Activated CD8-positive, alpha-beta T cell treated with anti-CD3 and anti-CD28 coated beads, Interleukin-2, amount 10 ng/mL, durations not matched to agents 7 days and 5 days (primary cell): Measurements from ENCODE around the gene NF2. TPM values are rescaled to one million over a fixed set of nuclear protein-coding genes. Genes with fewer than 3 reads are reported as not detected.

ENCODE experiments used
- ATAC-seq: fragments of 150-1000 bp; cut with Tn5 transposase; one replicate; pipeline ENCODE4 v1.10.0; 2021; ENCODE audit warnings: moderate library complexity
- CTCF ChIA-PET: fragments of 350-600 bp; sonication (Branson Sonifier 250); formaldehyde crosslinking; loops from one replicate; lab custom pipeline; 2021; ENCODE audit warnings: antibody characterized with exemption; lab: Charles Lee
- POLR2A ChIA-PET: fragments of 350-600 bp; sonication (Branson Sonifier 250); formaldehyde crosslinking; loops from one replicate; lab custom pipeline; 2021; ENCODE audit warnings: antibody characterized with exemption; lab: Charles Lee
- DNase-seq: peaks from one replicate; pipeline ENCODE4 v3.0.0-alpha.2; 2020
- H3K27ac Mint-ChIP-seq: one replicate; pipeline ENCODE4 v1.8.0; 2021; ENCODE audit warnings: mild to moderate bottlenecking, mixed read lengths
- H3K27me3 Mint-ChIP-seq: one replicate; pipeline ENCODE4 v1.8.0; 2021; ENCODE audit warnings: low read depth, mixed read lengths
- H3K36me3 Mint-ChIP-seq: one replicate; pipeline ENCODE4 v1.8.0; 2021; ENCODE audit warnings: low read depth, mixed read lengths
- H3K4me1 Mint-ChIP-seq: one replicate; pipeline ENCODE4 v1.8.0; 2021; ENCODE audit warnings: low read depth, mixed read lengths
- H3K4me3 Mint-ChIP-seq: one replicate; pipeline ENCODE4 v1.8.0; 2021; ENCODE audit warnings: mild to moderate bottlenecking, mixed read lengths
- H3K9me3 Mint-ChIP-seq: one replicate; pipeline ENCODE4 v1.8.0; 2022; ENCODE audit warnings: mixed read lengths; ENCODE audit not compliant: insufficient read depth
- total RNA-seq, 2 experiments: library from RNA; stranded (reverse); gene quantifications; one replicate each; pipeline ENCODE4 v1.2.3, GENCODE V29; 2021

NF2 gene
- total RNA-seq, 2 experiments from 2014 or later: 60.6 to 61.2 TPM

GRCh38 chr22:29726512-29727130 is 123.2 kb downstream of the NF2 start:
- Mint-ChIP-seq H3K9me3 (no peaks in the 10 kb centered on the region), H3K36me3 (no peaks in the 10 kb centered on the region), H3K27ac (no peak overlapping the region), H3K27me3 (peaks cover 12% of the 10 kb centered on the region), H3K4me1 (no peaks in the 10 kb centered on the region), H3K4me3 (no peak overlapping the region)
- POLR2A ChIA-PET: interaction anchor here (0.5 kb wide), 1 partner anchor 12 kb away, joined by 3 read pairs; no protein-coding TSS in a partner anchor
- DNase-seq (no peak), ATAC-seq (no peak)
- CTCF ChIA-PET: interaction anchor here (1.3 to 1.5 kb wide), 2 partner anchors 15 to 279 kb away, joined by 3 to 6 read pairs; no protein-coding TSS in a partner anchor

GRCh38 chr22:29727131-29727523 is 123.7 kb downstream of the NF2 start:
- peak; percentile 40 for DNase-seq
- ChIA-PET CTCF (interaction anchor here (1.3 kb wide), 1 partner anchor 15 kb away, joined by 3 read pairs; no protein-coding TSS in a partner anchor), POLR2A (no interaction called here)
- ATAC-seq: peak; percentile 35
- no peaks in the 10 kb centered on the region for H3K9me3 Mint-ChIP-seq
- H3K4me3 Mint-ChIP-seq: no peak overlapping the region
- no peaks in the 10 kb centered on the region for H3K4me1 Mint-ChIP-seq
- no peak overlapping the region for H3K27ac Mint-ChIP-seq
- peaks cover 7% of the 10 kb centered on the region for H3K27me3 Mint-ChIP-seq
- H3K36me3 Mint-ChIP-seq: no peaks in the 10 kb centered on the region

GRCh38 chr22:29729161-29729560 is 125.7 kb downstream of the NF2 start:
- H3K36me3 Mint-ChIP-seq: no peaks in the 10 kb centered on the region
- no peak overlapping the region for H3K4me3 Mint-ChIP-seq
- H3K27me3 Mint-ChIP-seq: peaks cover 3% of the 10 kb centered on the region
- H3K27ac Mint-ChIP-seq: no peak overlapping the region
- CTCF ChIA-PET: no interaction called here
- POLR2A ChIA-PET: no interaction called here
- no peaks in the 10 kb centered on the region for H3K9me3 Mint-ChIP-seq
- ATAC-seq: no peak
- DNase-seq: no peak
- no peaks in the 10 kb centered on the region for H3K4me1 Mint-ChIP-seq

GRCh38 chr22:29731058-29731850 is 127.8 kb downstream of the NF2 start:
- no peak for DNase-seq
- H3K4me3 Mint-ChIP-seq: no peak overlapping the region
- CTCF ChIA-PET: no interaction called here
- H3K36me3 Mint-ChIP-seq: no peaks in the 10 kb centered on the region
- no peak overlapping the region for H3K27ac Mint-ChIP-seq
- no peaks in the 10 kb centered on the region for H3K9me3 Mint-ChIP-seq
- H3K27me3 Mint-ChIP-seq: no peaks in the 10 kb centered on the region
- ATAC-seq: no peak
- H3K4me1 Mint-ChIP-seq: no peaks in the 10 kb centered on the region
- POLR2A ChIA-PET: no interaction called here

GRCh38 chr22:29732883-29733282 is 129.4 kb downstream of the NF2 start:
- H3K4me1 Mint-ChIP-seq: no peaks in the 10 kb centered on the region
- no peak for DNase-seq
- ChIA-PET CTCF (no interaction called here), POLR2A (no interaction called here)
- no peaks in the 10 kb centered on the region for H3K9me3 Mint-ChIP-seq
- H3K27ac Mint-ChIP-seq: no peak overlapping the region
- H3K4me3 Mint-ChIP-seq: no peak overlapping the region
- no peak for ATAC-seq
- H3K27me3 Mint-ChIP-seq: no peaks in the 10 kb centered on the region
- no peaks in the 10 kb centered on the region for H3K36me3 Mint-ChIP-seq

- Mint-ChIP-seq H3K9me3 (no peaks in the 10 kb centered on the region), H3K27me3 (no peaks in the 10 kb centered on the region), H3K36me3 (no peaks in the 10 kb centered on the region), H3K4me3 (no peak overlapping the region), H3K4me1 (no peaks in the 10 kb centered on the region), H3K27ac (no peak overlapping the region)
- ATAC-seq: no peak
- CTCF ChIA-PET: no interaction called here
- POLR2A ChIA-PET: interaction anchor here (0.6 kb wide), 1 partner anchor 48 kb away, joined by 4 read pairs; no protein-coding TSS in a partner anchor
- no peak for DNase-seq
Observed at GRCh38 chr22:29733362-29734201, 130.1 kb downstream of the NF2 start.

GRCh38 chr22:29734406-29734805 is 131.0 kb downstream of the NF2 start:
- Mint-ChIP-seq H3K27ac (no peak overlapping the region), H3K27me3 (no peaks in the 10 kb centered on the region), H3K4me3 (no peak overlapping the region), H3K36me3 (no peaks in the 10 kb centered on the region), H3K4me1 (no peaks in the 10 kb centered on the region), H3K9me3 (no peaks in the 10 kb centered on the region)
- no peak for DNase-seq
- ChIA-PET CTCF (no interaction called here), POLR2A (interaction anchor here (0.6 kb wide), 1 partner anchor 49 kb away, joined by 4 read pairs; no protein-coding TSS in a partner anchor)
- ATAC-seq: no peak

GRCh38 chr22:29734838-29735237 is 131.4 kb downstream of the NF2 start:
- ChIA-PET CTCF (no interaction called here), POLR2A (no interaction called here)
- no peaks in the 10 kb centered on the region for H3K9me3 Mint-ChIP-seq
- no peak for DNase-seq
- no peaks in the 10 kb centered on the region for H3K4me1 Mint-ChIP-seq
- H3K4me3 Mint-ChIP-seq: no peak overlapping the region
- H3K27ac Mint-ChIP-seq: no peak overlapping the region
- ATAC-seq: no peak
- no peaks in the 10 kb centered on the region for H3K36me3 Mint-ChIP-seq
- H3K27me3 Mint-ChIP-seq: no peaks in the 10 kb centered on the region

GRCh38 chr22:29735416-29735815 is 132.0 kb downstream of the NF2 start:
- ChIA-PET POLR2A (no interaction called here), CTCF (no interaction called here)
- H3K36me3 Mint-ChIP-seq: no peaks in the 10 kb centered on the region
- H3K4me1 Mint-ChIP-seq: no peaks in the 10 kb centered on the region
- ATAC-seq (no peak), DNase-seq (no peak)
- H3K9me3 Mint-ChIP-seq: no peaks in the 10 kb centered on the region
- no peak overlapping the region for H3K27ac Mint-ChIP-seq
- H3K27me3 Mint-ChIP-seq: no peaks in the 10 kb centered on the region
- H3K4me3 Mint-ChIP-seq: no peak overlapping the region

GRCh38 chr22:29737251-29738117 is 134.1 kb downstream of the NF2 start:
- ATAC-seq (no peak), DNase-seq (no peak)
- H3K27ac Mint-ChIP-seq: no peak overlapping the region
- no peaks in the 10 kb centered on the region for H3K27me3 Mint-ChIP-seq
- H3K36me3 Mint-ChIP-seq: peaks cover 5% of the 10 kb centered on the region
- POLR2A ChIA-PET: no interaction called here
- no peaks in the 10 kb centered on the region for H3K9me3 Mint-ChIP-seq
- H3K4me3 Mint-ChIP-seq: no peak overlapping the region
- H3K4me1 Mint-ChIP-seq: peaks cover 7% of the 10 kb centered on the region
- CTCF ChIA-PET: no interaction called here
